ENCODE measurements around the gene MICAL3.

- no peak for TF ChIP-seq EZH2 (IDR thresholded peaks at IDR 0.05; ENCODE audit: insufficient read depth, poor library complexity, severe bottlenecking)
- no peak for TF ChIP-seq EZH2phosphoT487 (IDR thresholded peaks at IDR 0.05; ENCODE audit: insufficient read depth, low read depth)
These were observed 5.4 kb upstream of the MICAL3 start for GRCh38 chr22:18029686-18030267.

Measured in GM23248 (cell line).